AG09309 (cell line): ENCODE measurements around the gene PRSS48.
"Not testable (repeated sequence)": the region's sequence is repeated elsewhere in the genome, so short reads cannot be mapped to it uniquely, and the experiment has no call there.

Experiments used
- DNase-seq: peaks from one replicate; pipeline ENCODE4 v3.0.0-alpha.2; 2010; ENCODE audit warnings: low read depth
- H3K4me3 ChIP-seq: 2 replicates; pipeline ENCODE4 v1.5.1; 2011; ENCODE audit warnings: mild to moderate bottlenecking, low read depth, low read length, moderate library complexity; ENCODE audit not compliant: control insufficient read depth
- CTCF ChIP-seq: IDR thresholded peaks from 2 replicates; pipeline ENCODE4 v1.5.1; 2011; ENCODE audit warnings: mild to moderate bottlenecking, low read depth, low read length, inconsistent platforms; ENCODE audit not compliant: insufficient read depth, control insufficient read depth; ENCODE audit errors: missing control alignments

The PRSS48 gene

GRCh38 chr4:151315212-151315886 lies 38.4 kb downstream of the PRSS48 start:
- no peak for TF ChIP-seq CTCF
- H3K4me3 ChIP-seq, result no peak overlapping the region
- DNase-seq, result no peak

GRCh38 chr4:151316645-151317044 lies 39.7 kb downstream of the PRSS48 start:
- no peak overlapping the region for H3K4me3 ChIP-seq
- TF ChIP-seq CTCF, result no peak
- DNase-seq, result no peak

GRCh38 chr4:151318307-151319006 lies 41.5 kb downstream of the PRSS48 start:
- TF ChIP-seq CTCF, result no peak
- no peak for DNase-seq
- H3K4me3 ChIP-seq, result no peak overlapping the region

- no peak for TF ChIP-seq CTCF
- no peak overlapping the region for H3K4me3 ChIP-seq
- no peak for DNase-seq
These were observed 42.5 kb downstream of the PRSS48 start for GRCh38 chr4:151319490-151319889.

GRCh38 chr4:151321586-151321985 lies 44.6 kb downstream of the PRSS48 start:
- no peak for DNase-seq
- no peak overlapping the region for H3K4me3 ChIP-seq
- no peak for TF ChIP-seq CTCF

GRCh38 chr4:151322161-151322560 lies 45.2 kb downstream of the PRSS48 start:
- not testable (repeated sequence) for DNase-seq, H3K4me3 ChIP-seq

- no peak for DNase-seq
- no peak overlapping the region for H3K4me3 ChIP-seq
- no peak for TF ChIP-seq CTCF
These were observed 45.6 kb downstream of the PRSS48 start for GRCh38 chr4:151322570-151322969.
